Stomach (tissue), 4 donors: ENCODE measurements around the gene NLRC3.

Experiments
- EP300 ChIP-seq: sonication (generic); formaldehyde crosslinking; IDR thresholded peaks from one replicate; pipeline ENCODE4 v1.6.1; 2017; ENCODE audit warnings: antibody characterized with exemption
- POLR2A ChIP-seq, 4 donors: fragments of 450-650 bp; IDR thresholded peaks; one replicate each; pipeline ENCODE4 v1.6.1; 2016; ENCODE audit warnings: antibody characterized with exemption in 4 of 4, control low read depth in 2 of 4, mild to moderate bottlenecking in 1 of 4, moderate library complexity in 1 of 4
- POLR2AphosphoS5 ChIP-seq, 3 donors: sonication (generic); formaldehyde crosslinking; IDR thresholded peaks; one replicate each; pipeline ENCODE4 v1.6.1; 2016; ENCODE audit warnings: antibody characterized with exemption in 3 of 3
- TF ChIP-seq, protein P1 (sequence below), 7 experiments: fragments of 450-650 bp in 4 of 7; fragments of 200-600 bp in 3 of 7; sonication (generic) in 3 of 7; IDR thresholded peaks; one replicate each; pipeline ENCODE4 v1.5.1; 2016 to 2019; ENCODE audit warnings: antibody characterized with exemption in 7 of 7, control low read depth in 2 of 7, mild to moderate bottlenecking in 1 of 7

DNA sequence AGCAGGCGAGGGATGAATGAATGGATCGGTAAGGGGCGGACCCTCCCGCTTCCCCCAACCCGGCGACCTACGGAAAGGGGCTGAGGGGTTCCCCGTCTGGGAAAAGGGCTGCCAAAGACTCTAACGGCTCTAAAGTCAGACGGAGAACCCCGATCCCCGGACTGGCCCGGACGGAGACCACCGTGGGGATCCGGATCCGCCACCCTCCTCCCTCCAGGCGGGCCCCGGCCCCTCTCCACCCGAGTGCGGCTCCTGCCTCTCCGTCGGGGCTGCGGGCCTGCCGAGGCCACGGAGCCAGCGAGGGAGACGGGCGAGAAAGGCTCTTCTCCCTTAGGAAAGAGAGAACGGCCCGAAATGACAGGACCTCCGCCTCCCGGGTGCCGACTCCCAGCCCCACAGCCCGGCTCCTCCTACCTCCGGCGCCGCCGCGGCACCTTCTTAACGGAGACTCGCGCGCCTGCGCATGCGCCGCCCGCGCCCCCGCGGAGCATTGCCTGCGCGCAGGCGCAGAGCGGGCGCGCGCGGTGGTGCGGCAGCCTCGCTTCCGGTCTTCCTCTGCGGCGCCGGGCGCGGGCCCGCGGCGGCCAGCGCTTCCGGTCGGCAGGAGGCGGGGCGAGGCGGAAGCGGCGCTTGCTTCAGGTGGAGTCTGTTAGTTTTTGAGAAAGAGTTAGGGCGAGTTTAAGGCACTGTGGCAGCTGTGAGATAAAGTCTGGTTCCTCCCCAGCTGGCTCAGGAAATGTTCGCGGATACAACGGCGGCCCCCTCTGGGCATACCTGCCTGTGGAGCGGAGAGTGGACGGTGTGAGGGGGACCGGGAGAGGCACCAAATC, 34.2 kb upstream of the NLRC3 start, which contains the start of gene SLX4:
- TF ChIP-seq, protein P1, sequence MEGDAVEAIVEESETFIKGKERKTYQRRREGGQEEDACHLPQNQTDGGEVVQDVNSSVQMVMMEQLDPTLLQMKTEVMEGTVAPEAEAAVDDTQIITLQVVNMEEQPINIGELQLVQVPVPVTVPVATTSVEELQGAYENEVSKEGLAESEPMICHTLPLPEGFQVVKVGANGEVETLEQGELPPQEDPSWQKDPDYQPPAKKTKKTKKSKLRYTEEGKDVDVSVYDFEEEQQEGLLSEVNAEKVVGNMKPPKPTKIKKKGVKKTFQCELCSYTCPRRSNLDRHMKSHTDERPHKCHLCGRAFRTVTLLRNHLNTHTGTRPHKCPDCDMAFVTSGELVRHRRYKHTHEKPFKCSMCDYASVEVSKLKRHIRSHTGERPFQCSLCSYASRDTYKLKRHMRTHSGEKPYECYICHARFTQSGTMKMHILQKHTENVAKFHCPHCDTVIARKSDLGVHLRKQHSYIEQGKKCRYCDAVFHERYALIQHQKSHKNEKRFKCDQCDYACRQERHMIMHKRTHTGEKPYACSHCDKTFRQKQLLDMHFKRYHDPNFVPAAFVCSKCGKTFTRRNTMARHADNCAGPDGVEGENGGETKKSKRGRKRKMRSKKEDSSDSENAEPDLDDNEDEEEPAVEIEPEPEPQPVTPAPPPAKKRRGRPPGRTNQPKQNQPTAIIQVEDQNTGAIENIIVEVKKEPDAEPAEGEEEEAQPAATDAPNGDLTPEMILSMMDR (IDR thresholded peaks at IDR 0.05) = no peak
- TF ChIP-seq POLR2AphosphoS5 (IDR thresholded peaks at IDR 0.05) = peak; percentile 37 to 83 (median 82)
- TF ChIP-seq POLR2A (IDR thresholded peaks at IDR 0.05) = peak in 1 of 4 donors; percentile 49
- no peak for TF ChIP-seq EP300
